Nephron (organoid): Measurements from ENCODE around the gene ATF7.
"Not testable (repeated sequence)": the region's sequence is repeated elsewhere in the genome, so short reads cannot be mapped to it uniquely, and the experiment has no call there.

ENCODE experiments used
- H3K27ac Mint-ChIP-seq, 3 experiments: 2 replicates each; pipeline ENCODE4 v1.8.0; 2020; ENCODE audit warnings: mixed read lengths in 3 of 3, mild to moderate bottlenecking in 2 of 3, moderate library complexity in 1 of 3
- H3K27me3 Mint-ChIP-seq: 2 replicates; pipeline ENCODE4 v1.8.0; 2021; ENCODE audit warnings: low read depth, mild to moderate bottlenecking, moderate library complexity, mixed read lengths
- H3K36me3 Mint-ChIP-seq: 2 replicates; pipeline ENCODE4 v1.8.0; 2020; ENCODE audit warnings: low read depth, mixed read lengths
- H3K4me1 Mint-ChIP-seq: 2 replicates; pipeline ENCODE4 v1.8.0; 2020; ENCODE audit warnings: mixed read lengths
- H3K4me3 Mint-ChIP-seq, 3 experiments: 2 replicates each; pipeline ENCODE4 v1.8.0; 2020; ENCODE audit warnings: mild to moderate bottlenecking in 3 of 3, mixed read lengths in 3 of 3, moderate library complexity in 2 of 3
- H3K9me3 Mint-ChIP-seq: 2 replicates; pipeline ENCODE4 v1.8.0; 2020; ENCODE audit warnings: mixed read lengths
- CTCF ChIP-seq, 3 experiments: fragments of 200-600 bp; sonication (generic); IDR thresholded peaks; one replicate each; pipeline ENCODE4 v1.5.0; 2021; ENCODE audit warnings: antibody characterized with exemption in 3 of 3; ENCODE audit not compliant: unreplicated experiment in 3 of 3

ATF7 gene

DNA sequence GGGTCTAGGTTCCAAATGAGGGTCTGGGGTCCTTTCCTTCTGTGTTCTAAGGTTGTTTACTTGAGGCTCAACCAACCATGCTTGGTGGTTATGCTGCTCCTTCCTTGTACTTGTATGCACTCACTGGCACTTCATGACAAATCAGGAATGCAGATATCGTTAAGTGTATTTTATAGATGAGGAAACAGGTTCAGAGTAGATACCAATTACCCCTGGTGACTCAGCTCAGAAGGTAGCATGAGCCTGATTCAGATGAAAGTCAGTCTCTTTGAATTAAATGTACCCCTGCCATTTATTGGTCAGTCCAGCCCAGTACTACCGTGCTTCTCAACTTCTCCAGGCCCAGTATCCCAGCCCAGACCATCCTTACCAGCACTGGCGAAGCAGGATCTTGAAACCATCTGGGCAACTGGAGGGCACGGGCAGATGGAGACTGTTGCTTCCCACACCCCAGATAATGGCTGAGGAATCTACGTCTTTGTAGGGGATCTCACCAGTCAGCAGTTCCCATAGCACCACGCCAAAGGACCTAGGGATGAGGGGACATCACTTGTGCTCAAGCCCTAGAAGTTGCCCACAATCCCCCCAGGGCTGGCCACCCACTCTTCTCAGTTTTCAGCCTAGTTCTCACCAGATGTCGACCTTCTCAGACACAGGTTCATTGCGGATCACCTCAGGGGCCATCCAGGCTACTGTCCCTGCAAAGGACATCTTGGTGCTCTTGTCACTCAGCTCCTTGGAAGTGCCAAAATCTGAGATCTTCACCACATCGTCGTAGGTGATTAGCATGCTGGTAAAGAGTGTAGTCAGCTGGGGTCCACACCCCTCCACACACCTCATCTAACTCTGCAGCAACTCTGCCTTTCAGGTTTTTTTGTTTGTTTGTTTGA lies 141.3 kb downstream of the ATF7 start:
- peaks cover 10% of the 10 kb centered on the region for H3K4me1 Mint-ChIP-seq
- peak overlapping the region; percentile 29 to 69 (median 31) for H3K27ac Mint-ChIP-seq
- H3K27me3 Mint-ChIP-seq = no peaks in the 10 kb centered on the region
- H3K36me3 Mint-ChIP-seq = peaks cover 51% of the 10 kb centered on the region
- H3K4me3 Mint-ChIP-seq = no peak overlapping the region
- TF ChIP-seq CTCF (IDR thresholded peaks at IDR 0.05; ENCODE audit: unreplicated experiment in 3 of 3) = no peak
- H3K9me3 Mint-ChIP-seq = no peaks in the 10 kb centered on the region

DNA sequence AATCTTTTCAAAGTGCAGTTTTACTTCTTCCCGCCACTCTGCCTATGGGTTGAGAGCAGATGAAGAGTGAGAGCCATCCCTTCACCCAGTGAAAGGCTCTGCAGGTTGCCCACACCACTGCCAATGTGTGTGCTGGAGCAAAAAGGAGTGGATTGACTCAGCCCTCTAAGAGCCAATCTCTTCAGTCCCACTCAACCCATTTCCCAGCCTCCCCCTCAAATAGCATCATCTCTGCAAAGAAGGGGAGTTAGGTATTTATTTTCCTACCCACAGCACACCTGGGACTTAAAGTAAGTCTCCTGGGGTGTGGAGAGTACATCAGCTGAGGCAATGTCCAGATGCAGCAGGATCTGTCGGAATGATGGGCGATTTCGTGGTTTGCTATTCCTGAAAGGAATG lies 142.2 kb downstream of the ATF7 start:
- Mint-ChIP-seq H3K36me3 (peaks cover 56% of the 10 kb centered on the region), H3K27ac (peak overlapping the region; percentile 18 to 43 (median 31)), H3K9me3 (no peaks in the 10 kb centered on the region), H3K27me3 (no peaks in the 10 kb centered on the region), H3K4me3 (no peak overlapping the region), H3K4me1 (peaks cover 5% of the 10 kb centered on the region)
- no peak for TF ChIP-seq CTCF (IDR thresholded peaks at IDR 0.05; ENCODE audit: unreplicated experiment in 3 of 3)

GRCh38 chr12:53483225-53483978 lies 142.8 kb downstream of the ATF7 start:
- H3K4me3 Mint-ChIP-seq = no peak overlapping the region

DNA sequence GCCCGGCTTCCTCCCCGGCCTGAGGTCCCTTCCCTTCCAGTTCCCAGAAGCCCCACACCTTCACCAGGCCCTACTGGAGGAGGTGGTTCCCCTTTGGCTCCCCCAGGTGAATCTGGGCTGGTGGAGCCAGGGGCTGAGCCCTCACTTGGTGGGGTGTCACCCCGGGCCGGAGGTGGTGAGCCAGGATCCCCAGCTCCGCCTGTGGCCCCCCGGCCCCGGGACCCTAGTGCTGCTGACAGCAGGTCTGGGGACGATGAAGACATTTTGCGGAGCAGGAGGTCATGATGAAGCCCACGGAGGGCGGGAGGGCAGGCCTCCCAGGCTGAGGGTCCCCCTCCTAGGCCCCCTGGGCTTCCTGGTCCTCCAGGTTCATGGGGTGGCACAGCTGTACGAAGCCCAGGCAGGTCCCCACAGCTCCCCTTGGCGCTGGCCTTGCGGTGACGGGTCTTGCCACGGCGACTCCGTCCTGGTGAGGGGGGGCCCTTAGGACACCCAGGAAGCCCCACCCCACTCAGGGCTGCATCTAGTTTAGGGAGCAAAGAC lies 143.5 kb downstream of the ATF7 start:
- Mint-ChIP-seq H3K9me3 (no peaks in the 10 kb centered on the region), H3K36me3 (peaks cover 60% of the 10 kb centered on the region), H3K27ac (peak overlapping the region in 1 of 3 experiments; percentile 24), H3K27me3 (no peaks in the 10 kb centered on the region), H3K4me1 (peaks cover 5% of the 10 kb centered on the region), H3K4me3 (no peak overlapping the region)
- TF ChIP-seq CTCF (IDR thresholded peaks at IDR 0.05; ENCODE audit: unreplicated experiment in 3 of 3) = no peak

More at GRCh38 chr12:53483225-53483978, 142.8 kb downstream of the ATF7 start:
- Mint-ChIP-seq H3K9me3 (no peaks in the 10 kb centered on the region), H3K4me1 (peaks cover 5% of the 10 kb centered on the region), H3K36me3 (peaks cover 59% of the 10 kb centered on the region), H3K27me3 (no peaks in the 10 kb centered on the region), H3K27ac (peak overlapping the region in 2 of 3 experiments; percentile 24 to 31)
- TF ChIP-seq CTCF (IDR thresholded peaks at IDR 0.05; ENCODE audit: unreplicated experiment in 3 of 3) = no peak

DNA sequence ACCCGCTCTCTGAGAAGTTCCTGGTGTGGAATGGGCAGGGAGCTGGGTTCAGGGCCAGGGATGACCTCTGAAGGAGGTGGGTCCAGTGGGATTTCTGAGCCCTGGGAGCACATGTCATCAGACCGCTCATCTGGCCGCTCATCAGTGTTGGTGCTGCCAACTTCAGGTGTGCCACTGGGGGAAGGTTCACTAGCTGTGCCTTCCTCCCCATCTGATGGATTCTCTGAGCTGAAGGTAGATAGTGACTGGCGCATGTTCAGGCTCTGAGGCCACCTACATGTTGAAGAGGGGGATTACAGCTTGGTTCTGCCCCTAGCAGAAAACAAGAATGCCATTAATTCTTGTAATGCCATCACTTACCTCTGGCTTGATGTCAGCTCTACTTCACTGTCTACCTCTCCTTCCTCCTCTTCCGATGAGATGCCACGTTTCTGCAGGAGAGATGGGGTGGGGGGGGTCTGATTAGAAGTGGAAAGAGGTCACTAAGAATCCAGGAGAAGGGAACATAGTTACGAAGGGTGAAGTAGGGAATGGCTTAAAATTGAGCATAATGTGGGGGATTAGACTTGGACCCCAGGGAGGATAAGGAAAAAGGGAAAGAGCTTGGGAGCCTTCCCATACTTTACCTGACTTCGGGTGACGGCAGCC lies 144.1 kb downstream of the ATF7 start:
- no peak overlapping the region for H3K4me3 Mint-ChIP-seq
- peaks cover 5% of the 10 kb centered on the region for H3K4me1 Mint-ChIP-seq
- no peaks in the 10 kb centered on the region for H3K9me3 Mint-ChIP-seq
- peak in 2 of 3 experiments; percentile 18 to 39 for TF ChIP-seq CTCF (IDR thresholded peaks at IDR 0.05; ENCODE audit: unreplicated experiment in 3 of 3)
- peak overlapping the region; percentile 22 to 79 (median 43) for H3K27ac Mint-ChIP-seq
- peaks cover 61% of the 10 kb centered on the region for H3K36me3 Mint-ChIP-seq
- H3K27me3 Mint-ChIP-seq = no peaks in the 10 kb centered on the region

- not testable (repeated sequence) for H3K9me3 Mint-ChIP-seq, H3K27me3 Mint-ChIP-seq, H3K4me3 Mint-ChIP-seq
- Mint-ChIP-seq H3K4me1 (peaks cover 11% of the 10 kb centered on the region), H3K27ac (peak overlapping the region; percentile 22 to 79 (median 43)), H3K36me3 (peaks cover 67% of the 10 kb centered on the region)
These were observed 144.7 kb downstream of the ATF7 start for GRCh38 chr12:53481458-53481857.
